ENCODE measurements around the gene GRIP2. TPM values are rescaled to one million over a fixed set of nuclear protein-coding genes. Genes with fewer than 3 reads are reported as not detected.

The GRIP2 gene
- total RNA-seq, 1 donor, result 1.4 TPM

DNA sequence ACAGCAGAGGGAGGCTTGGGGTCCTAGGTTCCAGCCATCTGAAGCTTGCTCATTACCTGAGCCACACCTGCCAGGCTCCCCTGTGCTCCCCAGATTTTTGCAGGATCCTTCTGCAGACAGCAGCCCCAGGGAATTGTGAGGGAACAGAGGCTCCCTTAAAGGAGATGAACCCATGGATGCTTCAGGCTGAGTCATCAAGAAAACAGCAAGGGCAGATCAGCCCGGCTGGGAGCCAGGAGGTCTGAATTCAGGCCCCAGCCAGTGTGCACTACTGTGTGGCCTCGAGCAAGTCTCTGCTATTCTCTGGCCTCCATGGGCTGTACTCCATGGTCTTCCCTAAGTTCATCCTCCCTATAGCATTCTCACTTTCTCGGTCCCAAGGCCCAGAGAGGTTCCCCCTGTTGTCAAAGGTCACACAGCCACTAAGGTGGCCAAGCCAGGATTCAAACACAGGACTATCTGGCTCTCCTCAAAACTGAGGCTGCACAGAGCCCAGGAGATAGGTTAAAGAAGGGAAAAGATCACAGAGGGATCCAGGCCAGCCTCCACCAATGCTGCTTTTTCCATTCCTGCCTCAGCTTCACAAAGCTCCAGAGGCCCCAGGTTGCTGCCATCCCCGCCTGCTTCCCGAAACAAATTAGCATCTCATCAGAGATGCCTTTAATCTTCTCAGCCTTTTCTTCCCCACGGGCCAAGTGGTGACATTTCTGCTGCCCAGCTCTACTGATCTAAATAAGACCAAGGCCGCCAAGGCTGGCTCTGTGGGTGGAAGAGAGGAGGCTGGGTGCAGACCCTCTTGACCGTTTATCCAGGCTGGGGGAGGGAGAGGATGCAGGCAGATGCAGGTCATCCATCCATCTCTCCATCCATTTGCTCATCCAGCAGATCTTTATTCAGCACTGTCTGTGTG is 21.2 kb upstream of the GRIP2 start:
- H3K36me3 ChIP-seq (ENCODE audit: insufficient read depth, low read length), result no peaks in the 10 kb centered on the region
- H3K4me1 ChIP-seq (ENCODE audit: insufficient read depth, low read length), result peaks cover 3% of the 10 kb centered on the region
- H3K9me3 ChIP-seq (ENCODE audit: low read depth, low read length), result no peaks in the 10 kb centered on the region
- TF ChIP-seq, protein P1, sequence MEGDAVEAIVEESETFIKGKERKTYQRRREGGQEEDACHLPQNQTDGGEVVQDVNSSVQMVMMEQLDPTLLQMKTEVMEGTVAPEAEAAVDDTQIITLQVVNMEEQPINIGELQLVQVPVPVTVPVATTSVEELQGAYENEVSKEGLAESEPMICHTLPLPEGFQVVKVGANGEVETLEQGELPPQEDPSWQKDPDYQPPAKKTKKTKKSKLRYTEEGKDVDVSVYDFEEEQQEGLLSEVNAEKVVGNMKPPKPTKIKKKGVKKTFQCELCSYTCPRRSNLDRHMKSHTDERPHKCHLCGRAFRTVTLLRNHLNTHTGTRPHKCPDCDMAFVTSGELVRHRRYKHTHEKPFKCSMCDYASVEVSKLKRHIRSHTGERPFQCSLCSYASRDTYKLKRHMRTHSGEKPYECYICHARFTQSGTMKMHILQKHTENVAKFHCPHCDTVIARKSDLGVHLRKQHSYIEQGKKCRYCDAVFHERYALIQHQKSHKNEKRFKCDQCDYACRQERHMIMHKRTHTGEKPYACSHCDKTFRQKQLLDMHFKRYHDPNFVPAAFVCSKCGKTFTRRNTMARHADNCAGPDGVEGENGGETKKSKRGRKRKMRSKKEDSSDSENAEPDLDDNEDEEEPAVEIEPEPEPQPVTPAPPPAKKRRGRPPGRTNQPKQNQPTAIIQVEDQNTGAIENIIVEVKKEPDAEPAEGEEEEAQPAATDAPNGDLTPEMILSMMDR (IDR thresholded peaks at IDR 0.05; ENCODE audit: extremely low read depth, low read depth, low read length), result no peak
- H3K4me2 ChIP-seq (ENCODE audit: insufficient read depth, low read length), result no peak overlapping the region
- no peak overlapping the region for H3K27ac ChIP-seq (ENCODE audit: low read depth, low read length)
- no peaks in the 10 kb centered on the region for H3K79me2 ChIP-seq (ENCODE audit: insufficient read depth, low read length)
- H2AFZ ChIP-seq (ENCODE audit: low read length), result no peak overlapping the region
- no peaks in the 10 kb centered on the region for H4K20me1 ChIP-seq (ENCODE audit: insufficient read depth, low read length)
- H3K27me3 ChIP-seq (ENCODE audit: insufficient read depth, low read length), result peaks cover 54% of the 10 kb centered on the region
- no peak overlapping the region for H3K4me3 ChIP-seq (ENCODE audit: insufficient read depth, low read length)
- DNase-seq (ENCODE audit: insufficient read length, low spot score, missing footprints), result peak; percentile 96

DNA sequence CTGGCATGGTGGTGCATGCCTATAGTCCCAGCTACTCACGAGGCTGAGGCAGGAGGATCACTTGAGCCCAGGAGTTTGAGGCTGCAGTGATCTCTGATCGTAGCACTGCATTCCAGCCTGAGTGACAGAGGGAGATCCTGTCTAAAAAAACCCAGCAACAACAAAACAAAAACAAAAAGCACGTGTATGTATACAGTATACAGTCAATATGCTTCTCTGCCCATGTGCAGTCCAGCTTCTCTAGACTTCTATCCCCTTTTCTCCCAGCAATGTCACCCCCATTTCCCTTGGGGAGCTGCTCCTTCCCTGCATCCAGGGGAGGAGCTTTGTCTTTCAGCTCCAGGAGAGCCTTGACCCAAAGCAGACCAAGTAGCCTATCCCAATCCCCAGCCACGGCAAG is 20.0 kb upstream of the GRIP2 start:
- H3K36me3 ChIP-seq (ENCODE audit: insufficient read depth, low read length), result no peaks in the 10 kb centered on the region
- no peak overlapping the region for H3K27ac ChIP-seq (ENCODE audit: low read depth, low read length)
- peaks cover 3% of the 10 kb centered on the region for H3K4me1 ChIP-seq (ENCODE audit: insufficient read depth, low read length)
- H3K27me3 ChIP-seq (ENCODE audit: insufficient read depth, low read length), result peaks cover 54% of the 10 kb centered on the region
- no peaks in the 10 kb centered on the region for H3K79me2 ChIP-seq (ENCODE audit: insufficient read depth, low read length)
- DNase-seq (ENCODE audit: insufficient read length, low spot score, missing footprints), result no peak
- H3K4me2 ChIP-seq (ENCODE audit: insufficient read depth, low read length), result no peak overlapping the region
- H3K4me3 ChIP-seq (ENCODE audit: insufficient read depth, low read length), result no peak overlapping the region
- no peak overlapping the region for H2AFZ ChIP-seq (ENCODE audit: low read length)
- H3K9me3 ChIP-seq (ENCODE audit: low read depth, low read length), result no peaks in the 10 kb centered on the region
- H4K20me1 ChIP-seq (ENCODE audit: insufficient read depth, low read length), result no peaks in the 10 kb centered on the region
- TF ChIP-seq, protein P1 (IDR thresholded peaks at IDR 0.05; ENCODE audit: extremely low read depth, low read depth, low read length), result no peak

GRCh38 chr3:14558029-14558428 is 17.9 kb upstream of the GRIP2 start:
- H4K20me1 ChIP-seq (ENCODE audit: insufficient read depth, low read length), result no peaks in the 10 kb centered on the region
- H3K9me3 ChIP-seq (ENCODE audit: low read depth, low read length), result no peaks in the 10 kb centered on the region
- H3K27me3 ChIP-seq (ENCODE audit: insufficient read depth, low read length), result peaks cover 49% of the 10 kb centered on the region
- H3K79me2 ChIP-seq (ENCODE audit: insufficient read depth, low read length), result no peaks in the 10 kb centered on the region
- H3K4me1 ChIP-seq (ENCODE audit: insufficient read depth, low read length), result peaks cover 3% of the 10 kb centered on the region
- H3K27ac ChIP-seq (ENCODE audit: low read depth, low read length), result no peak overlapping the region
- DNase-seq (ENCODE audit: insufficient read length, low spot score, missing footprints), result no peak
- H3K36me3 ChIP-seq (ENCODE audit: insufficient read depth, low read length), result no peaks in the 10 kb centered on the region
- no peak overlapping the region for H2AFZ ChIP-seq (ENCODE audit: low read length)
- TF ChIP-seq, protein P1 (IDR thresholded peaks at IDR 0.05; ENCODE audit: extremely low read depth, low read depth, low read length), result no peak
- H3K4me2 ChIP-seq (ENCODE audit: insufficient read depth, low read length), result no peak overlapping the region
- no peak overlapping the region for H3K4me3 ChIP-seq (ENCODE audit: insufficient read depth, low read length)

DNA sequence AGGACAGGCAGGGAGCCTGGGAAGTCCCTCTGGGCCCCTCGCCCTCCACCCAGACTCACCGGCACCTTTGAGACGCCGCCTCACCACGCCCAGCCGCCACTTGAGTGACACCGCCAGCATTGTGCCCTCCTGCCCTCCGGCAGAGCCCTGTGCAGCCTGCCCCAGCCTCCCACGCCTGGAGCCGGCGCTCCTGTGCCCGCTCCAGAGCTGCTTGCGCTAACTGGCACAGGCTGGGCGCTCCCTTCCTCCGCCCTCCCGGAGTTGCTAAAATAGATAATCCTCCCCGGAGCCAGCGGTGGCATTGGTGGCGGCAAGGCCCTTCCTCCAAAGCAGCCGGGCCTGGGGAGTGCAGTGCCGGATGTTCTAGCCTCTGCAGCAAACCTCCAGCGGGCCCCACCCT is 15.7 kb upstream of the GRIP2 start:
- TF ChIP-seq, protein P1 (IDR thresholded peaks at IDR 0.05; ENCODE audit: extremely low read depth, low read depth, low read length), result no peak
- no peaks in the 10 kb centered on the region for H3K9me3 ChIP-seq (ENCODE audit: low read depth, low read length)
- no peak for DNase-seq (ENCODE audit: insufficient read length, low spot score, missing footprints)
- H3K79me2 ChIP-seq (ENCODE audit: insufficient read depth, low read length), result no peaks in the 10 kb centered on the region
- H3K4me2 ChIP-seq (ENCODE audit: insufficient read depth, low read length), result no peak overlapping the region
- no peak overlapping the region for H2AFZ ChIP-seq (ENCODE audit: low read length)
- no peaks in the 10 kb centered on the region for H4K20me1 ChIP-seq (ENCODE audit: insufficient read depth, low read length)
- H3K36me3 ChIP-seq (ENCODE audit: insufficient read depth, low read length), result no peaks in the 10 kb centered on the region
- no peak overlapping the region for H3K4me3 ChIP-seq (ENCODE audit: insufficient read depth, low read length)
- H3K27me3 ChIP-seq (ENCODE audit: insufficient read depth, low read length), result peaks cover 35% of the 10 kb centered on the region
- H3K4me1 ChIP-seq (ENCODE audit: insufficient read depth, low read length), result peaks cover under 1% of the 10 kb centered on the region
- no peak overlapping the region for H3K27ac ChIP-seq (ENCODE audit: low read depth, low read length)

All from osteoblast (primary cell).